IMR-90 (cell line): Measurements from ENCODE around the gene EVA1C. TPM values are rescaled to one million over a fixed set of nuclear protein-coding genes. Genes with fewer than 3 reads are reported as not detected.

Source experiments
- ATAC-seq: fragments of 200-7000 bp; cut with Tn5 transposase; 2 replicates; pipeline ENCODE4 v1.9.1; 2020; ENCODE audit warnings: low read depth, mild to moderate bottlenecking, moderate library complexity
- BruUV-seq: library from RNA; stranded (reverse); fragments of 400-500 nt; replicated peaks from 2 replicates; lab custom pipeline; 2021; lab: Mats Ljungman, UMichigan
- CTCF ChIA-PET: fragments of 300-600 bp; formaldehyde crosslinking; extraction: SDS; loops from one replicate; lab custom pipeline; 2021; ENCODE audit warnings: antibody characterized with exemption; lab: Yijun Ruan, JAX
- POLR2A ChIA-PET: fragments of 300-600 bp; sonication (Branson Sonifier 250); formaldehyde crosslinking; loops from one replicate; lab custom pipeline; 2022; ENCODE audit warnings: antibody characterized with exemption; ENCODE audit not compliant: unreplicated experiment; lab: Charles Lee
- DNase-seq: peaks from one replicate; pipeline ENCODE4 v3.0.0; 2013
- H2AFZ ChIP-seq: replicated peaks from 2 replicates; pipeline ENCODE3; 2013; ENCODE audit warnings: low read length, mild to moderate bottlenecking; ENCODE audit not compliant: poor library complexity
- H2AK5ac ChIP-seq: 2 replicates; pipeline ENCODE4 v1.6.1; 2013; ENCODE audit warnings: low read depth, low read length, inconsistent platforms
- H2AK9ac ChIP-seq: replicated peaks from 2 replicates; pipeline ENCODE3; 2013; ENCODE audit warnings: mild to moderate bottlenecking, low read depth, low read length, moderate library complexity; ENCODE audit not compliant: poor library complexity
- H2BK120ac ChIP-seq: 2 replicates; pipeline ENCODE4 v1.6.1; 2013; ENCODE audit warnings: low read depth, low read length, inconsistent platforms
- H2BK15ac ChIP-seq: 3 replicates; pipeline ENCODE4 v1.6.1; 2013; ENCODE audit warnings: low read depth, low read length, inconsistent platforms
- H2BK20ac ChIP-seq: 2 replicates; pipeline ENCODE4 v1.6.1; 2013; ENCODE audit warnings: low read depth, mild to moderate bottlenecking, inconsistent platforms, low read length, moderate library complexity
- H2BK5ac ChIP-seq: 2 replicates; pipeline ENCODE4 v1.6.1; 2013; ENCODE audit warnings: mild to moderate bottlenecking, low read depth, low read length, inconsistent platforms; ENCODE audit not compliant: poor library complexity, severe bottlenecking
- H3K14ac ChIP-seq: replicated peaks from 2 replicates; pipeline ENCODE4 v1.6.1; 2013; ENCODE audit warnings: low read depth, low read length, inconsistent platforms
- H3K18ac ChIP-seq: 2 replicates; pipeline ENCODE4 v1.6.1; 2013; ENCODE audit warnings: low read depth, low read length, control low read depth
- H3K23ac ChIP-seq: 2 replicates; pipeline ENCODE4 v1.6.1; 2013; ENCODE audit warnings: low read depth, low read length, inconsistent platforms
- H3K27ac ChIP-seq: 2 replicates; pipeline ENCODE4 v1.5.1; 2013; ENCODE audit warnings: mild to moderate bottlenecking, control low read depth, low read length; ENCODE audit not compliant: insufficient read depth
- H3K27me3 ChIP-seq: 2 replicates; pipeline ENCODE4 v1.6.1; 2013; ENCODE audit warnings: low read length; ENCODE audit not compliant: control insufficient read depth, insufficient read depth
- H3K36me3 ChIP-seq: 2 replicates; pipeline ENCODE4 v1.6.1; 2013; ENCODE audit warnings: low read length, mixed read lengths; ENCODE audit not compliant: control insufficient read depth, insufficient read depth
- H3K4ac ChIP-seq: 2 replicates; pipeline ENCODE4 v1.6.1; 2013; ENCODE audit warnings: low read depth, low read length, inconsistent platforms
- H3K4me1 ChIP-seq: 2 replicates; pipeline ENCODE4 v1.6.1; 2013; ENCODE audit warnings: low read length, mixed read lengths; ENCODE audit not compliant: control insufficient read depth, insufficient read depth
- H3K4me2 ChIP-seq: 2 replicates; pipeline ENCODE4 v1.6.1; 2013; ENCODE audit warnings: low read depth, mild to moderate bottlenecking, control low read depth, low read length, moderate library complexity
- H3K4me3 ChIP-seq: 2 replicates; pipeline ENCODE4 v1.5.1; 2013; ENCODE audit warnings: low read depth, mild to moderate bottlenecking, control low read depth, low read length, moderate library complexity; ENCODE audit not compliant: insufficient read depth
- H3K56ac ChIP-seq: 2 replicates; pipeline ENCODE4 v1.6.1; 2013; ENCODE audit warnings: low read length, inconsistent platforms; ENCODE audit not compliant: insufficient read depth; ENCODE audit errors: extremely low read depth
- H3K79me1 ChIP-seq, 2 experiments: 2 replicates each; pipeline ENCODE4 v1.6.1; 2013; ENCODE audit warnings: low read length in 2 of 2, inconsistent platforms in 1 of 2, low read depth in 1 of 2
- H3K9ac ChIP-seq: 2 replicates; pipeline ENCODE4 v1.6.1; 2013; ENCODE audit warnings: low read depth, low read length, control low read depth
- H3K9me1 ChIP-seq: 2 replicates; pipeline ENCODE4 v1.6.1; 2013; ENCODE audit warnings: low read length, inconsistent platforms; ENCODE audit not compliant: insufficient read depth
- H3K9me3 ChIP-seq: 2 replicates; pipeline ENCODE4 v1.6.1; 2013; ENCODE audit warnings: low read length; ENCODE audit not compliant: control insufficient read depth, insufficient read depth
- H4K20me1 ChIP-seq: 2 replicates; pipeline ENCODE4 v1.6.1; 2013; ENCODE audit warnings: low read length, inconsistent platforms; ENCODE audit not compliant: insufficient read depth
- H4K5ac ChIP-seq: 2 replicates; pipeline ENCODE4 v1.6.1; 2013; ENCODE audit warnings: mild to moderate bottlenecking, low read depth, low read length, control low read depth
- H4K8ac ChIP-seq, 2 experiments: 2 replicates each; pipeline ENCODE4 v1.6.1; 2013; ENCODE audit warnings: low read depth in 2 of 2, low read length in 2 of 2, control low read depth in 1 of 2, inconsistent platforms in 1 of 2
- H4K91ac ChIP-seq: 2 replicates; pipeline ENCODE4 v1.6.1; 2013; ENCODE audit warnings: low read depth, low read length, inconsistent platforms; ENCODE audit not compliant: insufficient read depth
- BHLHE40 ChIP-seq: fragments of 150-350 bp; IDR thresholded peaks from 2 replicates; pipeline ENCODE4 v1.6.1; 2016; ENCODE audit warnings: mild to moderate bottlenecking, low read depth, low read length
- CHD1 ChIP-seq: IDR thresholded peaks from 2 replicates; pipeline ENCODE4 v1.6.1; 2012; ENCODE audit warnings: low read depth, low read length, improper control_type of control experiment
- WGBS, 2 experiments: methylation state at CpG; one replicate each; pipeline versions ENCODE4 v1.1.5 to v1.1.7; 2013; ENCODE audit warnings: missing lambda C conversion rate in 2 of 2; ENCODE audit not compliant: insufficient read length in 1 of 2; ENCODE audit errors: extremely low coverage in 2 of 2; 5-methylcytosine and 5-hydroxymethylcytosine counted together
- dilution Hi-C: fragments of 300-500 bp; cut with HindIII; formaldehyde crosslinking; loops from one replicate; pipeline ENCODE4 v1.14.3; 2018; ENCODE audit warnings: low sequenced_read_pairs; ENCODE audit not compliant: unreplicated experiment
- in situ Hi-C: fragments of 300-500 bp; cut with MboI; formaldehyde crosslinking; loops from 3 replicates; pipeline ENCODE4 v1.14.3; 2019; ENCODE audit warnings: low sequenced_read_pairs, inconsistent platforms, mixed read lengths
- intact Hi-C: fragments of 100-400 bp; cut with micrococcal nuclease; formaldehyde crosslinking; loops from 2 replicates; pipeline ENCODE4 v1.10.0; 2022
- polyA plus RNA-seq, 3 experiments: library from polyadenylated mRNA; depleted of rRNA; stranded (reverse); fragments of >200 nt; gene quantifications; 2 replicates each; pipeline ENCODE4 v1.2.3, GENCODE V29; 2012; ENCODE audit warnings: low replicate concordance in 1 of 3
- total RNA-seq: library from RNA; depleted of rRNA; stranded (reverse); fragments of >200 nt; gene quantifications from 2 replicates; pipeline ENCODE4 v1.2.3, GENCODE V29; 2012

The EVA1C gene
- total and polyA plus RNA-seq, 2 of the 4 experiments (the other 2 are of a cell fraction) = 0.72 to 1.1 TPM

DNA sequence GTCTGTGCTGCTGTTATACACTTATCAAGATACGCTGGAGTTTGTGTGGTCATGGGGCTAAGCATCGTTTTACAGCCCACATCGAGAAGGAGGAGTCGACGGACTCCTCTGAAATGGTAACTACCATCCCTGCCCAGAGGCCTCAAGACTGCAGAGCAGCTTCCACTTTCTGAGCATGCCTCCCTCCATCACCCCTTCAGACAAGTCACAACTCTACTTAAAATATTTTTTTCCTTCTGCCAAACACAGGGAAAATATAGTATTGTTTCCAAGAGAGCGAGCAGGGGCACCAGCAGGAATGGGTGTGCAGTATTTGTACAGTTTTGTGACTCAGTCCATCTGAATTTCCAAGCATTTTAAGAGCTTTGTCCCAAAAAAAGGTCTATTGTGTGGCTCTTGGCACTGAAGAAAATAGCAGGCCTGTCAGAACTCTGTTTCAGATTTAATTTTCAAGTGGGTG lies 14.1 kb downstream of the EVA1C start:
- Histone ChIP-seq H3K9ac (no peak overlapping the region), H3K27ac (no peak overlapping the region), H2AK9ac (peak overlapping the region; percentile 73), H2BK20ac (peak overlapping the region; percentile 39), H3K4me3 (no peak overlapping the region), H3K4me2 (no peak overlapping the region), H4K5ac (no peak overlapping the region), H2BK15ac (no peak overlapping the region), H3K18ac (no peak overlapping the region), H3K27me3 (no peaks in the 10 kb centered on the region), H4K91ac (no peak overlapping the region), H3K9me3 (no peaks in the 10 kb centered on the region), H2BK120ac (peak overlapping the region; percentile 88), H3K9me1 (peaks cover 6% of the 10 kb centered on the region; the same call in 1 of the 2 replicates), H2AK5ac (peak overlapping the region; percentile 62), H3K4me1 (peaks cover 12% of the 10 kb centered on the region), H3K14ac (0 out of 2 replicates have a peak overlapping the region, but pooled peaks have one; percentile 59), H3K56ac (no peak overlapping the region), H4K8ac (peak overlapping the region in 1 of 2 experiments; percentile 15; a peak in 2 of 4 replicates), H2BK5ac (no peak overlapping the region), H3K79me1 (peaks cover 0 to 5% of the 10 kb centered on the region in 2 experiments; a peak in 1 of 4 replicates), H3K23ac (peak overlapping the region; percentile 44; the same call in 1 of the 2 replicates), H4K20me1 (no peaks in the 10 kb centered on the region), H2AFZ (peak overlapping the region; percentile 83), H3K4ac (peak overlapping the region; percentile 56), H3K36me3 (no peaks in the 10 kb centered on the region)
- POLR2A ChIA-PET = no interaction called here
- BruUV-seq = no TSS peak
- ATAC-seq (peak; percentile 62), DNase-seq (peak; percentile 43)
- no peak for TF ChIP-seq BHLHE40
- TF ChIP-seq CHD1 = no peak
- dilution Hi-C loops = no loop called here
- CTCF ChIA-PET = interaction anchor here (0.6 to 0.7 kb wide), 2 partner anchors 114 to 162 kb away, joined by 3 read pairs; no protein-coding TSS in a partner anchor
- in situ Hi-C loops = no loop called here
- intact Hi-C loops = no loop called here
- no CpG with 5 or more reads among the region's 6 CpGs for WGBS, 2 experiments
